Tibial nerve (tissue), 4 donors: Measurements from ENCODE around the gene RGS7.

Experiments
- EP300 ChIP-seq, 2 donors: sonication (generic); formaldehyde crosslinking; IDR thresholded peaks; one replicate each; pipeline ENCODE4 v1.6.1; 2017; ENCODE audit warnings: antibody characterized with exemption in 2 of 2, mild to moderate bottlenecking in 1 of 2
- POLR2A ChIP-seq, 2 donors: fragments of 450-650 bp; IDR thresholded peaks; one replicate each; pipeline ENCODE4 v1.6.1; 2017; ENCODE audit warnings: antibody characterized with exemption in 2 of 2, mild to moderate bottlenecking in 2 of 2, moderate library complexity in 2 of 2
- TF ChIP-seq, protein P1 (sequence below), 5 experiments: fragments of 200-600 bp in 3 of 5; fragments of 450-650 bp in 2 of 5; sonication (generic) in 3 of 5; IDR thresholded peaks; one replicate each; pipeline ENCODE4 v1.5.1; 2016 to 2019; ENCODE audit warnings: antibody characterized with exemption in 5 of 5, mild to moderate bottlenecking in 3 of 5, moderate library complexity in 2 of 5

DNA sequence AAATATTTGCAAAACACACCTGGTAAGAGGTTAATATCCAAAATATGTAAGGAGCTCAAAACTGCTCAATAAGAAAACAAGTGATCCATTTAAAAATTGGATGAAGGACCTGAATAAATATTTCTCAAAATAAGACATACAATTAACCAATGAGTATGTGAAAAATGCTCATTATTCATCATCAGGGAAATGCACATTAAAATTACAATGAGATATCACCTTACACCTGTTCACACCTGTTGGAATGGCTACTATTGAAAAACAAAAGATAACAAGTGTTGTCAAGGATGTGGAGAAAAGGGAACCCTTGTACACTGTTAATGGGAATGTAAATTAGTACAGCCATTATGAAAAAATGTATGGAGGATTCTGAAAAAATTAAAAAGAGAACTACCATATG lies 609.1 kb downstream of the RGS7 start:
- TF ChIP-seq EP300 (IDR thresholded peaks at IDR 0.05) (no peak), POLR2A (IDR thresholded peaks at IDR 0.05) (no peak)
- TF ChIP-seq, protein P1, sequence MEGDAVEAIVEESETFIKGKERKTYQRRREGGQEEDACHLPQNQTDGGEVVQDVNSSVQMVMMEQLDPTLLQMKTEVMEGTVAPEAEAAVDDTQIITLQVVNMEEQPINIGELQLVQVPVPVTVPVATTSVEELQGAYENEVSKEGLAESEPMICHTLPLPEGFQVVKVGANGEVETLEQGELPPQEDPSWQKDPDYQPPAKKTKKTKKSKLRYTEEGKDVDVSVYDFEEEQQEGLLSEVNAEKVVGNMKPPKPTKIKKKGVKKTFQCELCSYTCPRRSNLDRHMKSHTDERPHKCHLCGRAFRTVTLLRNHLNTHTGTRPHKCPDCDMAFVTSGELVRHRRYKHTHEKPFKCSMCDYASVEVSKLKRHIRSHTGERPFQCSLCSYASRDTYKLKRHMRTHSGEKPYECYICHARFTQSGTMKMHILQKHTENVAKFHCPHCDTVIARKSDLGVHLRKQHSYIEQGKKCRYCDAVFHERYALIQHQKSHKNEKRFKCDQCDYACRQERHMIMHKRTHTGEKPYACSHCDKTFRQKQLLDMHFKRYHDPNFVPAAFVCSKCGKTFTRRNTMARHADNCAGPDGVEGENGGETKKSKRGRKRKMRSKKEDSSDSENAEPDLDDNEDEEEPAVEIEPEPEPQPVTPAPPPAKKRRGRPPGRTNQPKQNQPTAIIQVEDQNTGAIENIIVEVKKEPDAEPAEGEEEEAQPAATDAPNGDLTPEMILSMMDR (IDR thresholded peaks at IDR 0.05): no peak
